ENCODE data around the gene NLGN4X. TPM values are rescaled to one million over a fixed set of nuclear protein-coding genes. Genes with fewer than 3 reads are reported as not detected.

NLGN4X gene
- total RNA-seq, 1 donor from 2014 or later, result 0.96 TPM

DNA sequence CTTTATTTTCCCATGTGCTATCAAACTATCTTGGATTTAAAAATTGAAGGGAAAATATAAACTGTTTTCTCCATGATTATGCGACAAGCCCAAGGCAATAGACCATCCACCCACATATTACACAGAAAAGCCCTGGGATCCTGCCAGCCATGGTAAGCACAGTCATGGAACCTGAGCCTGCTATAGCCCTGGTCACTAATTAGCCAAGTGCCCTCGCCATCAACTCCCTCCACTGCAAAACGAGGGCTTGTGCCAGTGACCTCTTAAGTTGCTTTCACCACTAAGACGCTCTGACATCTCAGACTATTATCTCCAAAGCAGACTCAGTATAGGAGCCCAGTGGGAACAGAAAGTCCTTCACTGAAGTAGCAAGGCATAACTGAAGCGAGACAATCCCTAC, 69.2 kb downstream of the NLGN4X start:
- DNase-seq (ENCODE audit: low spot score), result no peak

DNA sequence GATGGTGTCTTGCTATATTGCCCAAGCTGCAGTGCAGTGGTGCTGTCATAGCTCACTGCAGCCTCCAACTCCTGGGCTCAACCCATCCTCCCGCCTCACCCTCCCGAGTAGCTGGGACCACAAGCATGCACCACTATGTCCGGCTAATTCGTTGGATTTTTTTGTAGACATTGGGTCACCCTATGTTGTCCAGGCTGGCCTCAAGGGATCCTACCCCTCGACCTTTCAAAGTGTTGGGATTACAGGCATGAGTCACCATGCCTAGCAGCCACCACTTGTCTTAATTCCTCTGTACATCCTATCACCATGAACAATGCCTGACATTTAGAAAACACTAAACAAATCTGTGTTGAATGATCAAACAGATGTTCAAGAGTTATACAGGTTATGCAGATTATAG, 76.7 kb downstream of the NLGN4X start:
- no peak for DNase-seq (ENCODE audit: low spot score)

DNA sequence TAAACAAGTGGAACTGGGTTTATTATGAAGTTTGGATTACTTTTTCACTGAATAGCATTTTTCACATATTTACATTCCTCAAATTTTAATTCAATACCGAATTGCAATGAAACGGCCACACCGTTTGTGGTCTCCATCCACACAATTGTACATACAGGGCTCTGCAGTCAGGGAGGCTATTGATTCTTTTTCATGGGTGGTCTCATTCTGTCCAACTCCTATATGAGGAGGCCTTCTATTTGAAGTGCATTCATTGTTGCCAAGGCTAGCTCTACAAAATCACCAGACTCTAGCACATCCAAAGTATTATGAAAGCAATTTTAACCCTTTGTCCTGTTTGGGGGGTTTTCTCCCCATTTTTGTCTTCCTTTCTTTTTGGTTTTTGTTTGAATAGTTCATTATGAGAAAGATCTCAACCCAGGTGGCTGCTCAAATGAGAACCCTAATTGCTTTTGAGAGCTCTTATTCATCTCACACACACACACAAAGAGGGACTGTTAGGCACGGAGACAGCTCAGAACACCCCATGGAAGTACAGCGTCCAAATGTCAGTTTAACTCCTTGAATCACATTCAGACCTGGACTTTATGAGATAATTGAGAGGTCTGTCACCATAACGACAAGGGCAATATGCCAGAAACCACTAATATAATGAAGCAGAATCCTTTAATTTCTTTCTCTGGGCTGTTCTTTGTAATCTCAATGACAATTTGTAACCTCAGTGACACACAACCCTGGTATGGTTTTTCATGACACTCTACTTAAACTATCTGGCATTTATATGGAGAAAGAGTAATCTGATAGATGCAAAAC, 79.4 kb downstream of the NLGN4X start:
- no peak for DNase-seq (ENCODE audit: low spot score)

DNA sequence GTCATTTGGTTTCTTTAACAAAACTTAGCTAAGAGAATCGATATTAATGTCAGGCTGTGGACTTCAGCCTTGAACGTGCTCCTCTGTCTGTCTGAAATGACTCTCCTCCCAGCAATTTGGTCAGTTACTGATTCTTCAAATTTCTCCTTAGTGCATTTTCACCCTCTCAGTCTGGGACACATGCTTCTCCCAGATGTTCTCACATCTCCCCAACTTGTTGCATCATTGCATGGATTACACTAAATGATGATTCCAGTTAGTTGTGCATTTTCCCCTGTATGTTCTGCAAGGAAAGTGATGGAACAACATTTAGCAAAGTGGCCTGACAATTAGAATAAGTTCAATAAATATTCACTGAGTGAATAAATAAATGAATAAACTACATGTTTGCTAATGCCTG, 94.4 kb downstream of the NLGN4X start:
- DNase-seq (ENCODE audit: low spot score), result no peak

DNA sequence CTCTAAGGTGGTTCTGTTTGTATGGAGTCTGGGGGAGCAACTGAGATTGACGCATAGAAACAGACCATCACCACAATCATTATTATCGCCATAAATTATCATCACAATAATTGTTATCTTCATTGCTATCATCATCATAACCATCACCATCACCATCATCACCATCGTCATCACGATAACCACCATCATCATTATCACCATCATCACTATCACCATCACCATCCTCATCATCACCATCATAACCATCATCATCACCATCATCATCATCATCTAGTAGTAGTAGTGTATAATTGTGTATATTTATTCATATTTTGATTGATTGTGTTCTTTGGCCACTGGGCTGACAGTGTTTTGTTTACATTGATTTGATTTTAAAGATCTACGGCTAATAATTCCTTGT, 95.7 kb downstream of the NLGN4X start:
- DNase-seq (ENCODE audit: low spot score), result no peak

DNA sequence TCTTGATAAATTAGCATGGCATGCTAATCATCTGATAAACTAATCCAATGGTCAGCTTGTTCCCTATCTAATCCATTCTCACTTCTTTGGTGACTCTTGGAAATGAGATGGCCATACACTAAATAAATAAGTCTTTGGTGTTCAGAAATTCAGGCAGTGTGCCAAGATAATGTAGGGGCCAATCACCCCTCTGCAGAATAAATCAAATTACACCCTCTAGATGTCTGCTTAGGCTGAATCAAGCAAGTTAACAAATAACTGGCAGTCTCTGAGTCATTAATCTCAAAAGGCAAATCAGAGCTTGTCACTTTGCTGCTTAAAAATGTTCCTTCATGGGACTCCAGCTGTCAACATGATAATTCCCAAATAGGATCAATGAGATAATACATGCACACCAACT, 97.4 kb downstream of the NLGN4X start:
- DNase-seq (ENCODE audit: low spot score), result no peak

DNA sequence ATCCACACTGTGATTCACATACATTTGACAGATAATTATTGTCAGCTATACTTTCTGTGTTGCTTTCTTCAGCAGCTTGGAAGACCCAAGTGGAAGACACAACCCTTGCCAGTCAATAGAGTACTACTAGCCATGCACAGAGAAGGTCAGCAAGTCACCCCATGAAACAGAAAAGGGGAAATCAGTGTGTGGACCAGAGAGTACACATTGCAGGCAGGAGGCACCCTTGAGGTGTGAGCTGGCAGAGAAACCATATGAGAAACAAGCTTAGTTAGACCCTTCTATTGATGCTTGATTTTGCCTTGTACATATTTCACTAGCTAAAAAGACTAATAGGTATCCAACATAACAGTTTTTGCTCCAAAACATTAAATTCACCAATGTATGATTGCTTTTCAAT, 99.5 kb downstream of the NLGN4X start:
- no peak for DNase-seq (ENCODE audit: low spot score)

DNA sequence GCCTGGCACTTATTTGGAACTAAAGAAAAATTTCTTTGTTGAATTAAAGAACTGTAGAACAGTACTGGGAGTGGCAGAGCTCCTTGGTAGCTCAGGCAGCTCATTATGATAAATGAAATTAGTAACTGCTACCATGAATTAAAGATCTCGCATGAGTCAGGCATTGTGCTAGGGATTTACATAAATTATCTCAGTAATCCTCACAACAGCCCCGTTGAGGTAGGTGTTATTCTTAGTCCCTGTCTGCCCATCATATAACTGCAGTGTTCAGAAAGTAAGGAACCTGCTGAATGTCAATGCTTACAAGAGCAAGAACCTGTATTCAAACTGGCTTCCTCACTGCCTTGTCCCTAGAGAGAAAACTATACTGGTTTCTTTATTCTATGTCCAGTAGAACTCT, 108.3 kb downstream of the NLGN4X start:
- no peak for DNase-seq (ENCODE audit: low spot score)

DNA sequence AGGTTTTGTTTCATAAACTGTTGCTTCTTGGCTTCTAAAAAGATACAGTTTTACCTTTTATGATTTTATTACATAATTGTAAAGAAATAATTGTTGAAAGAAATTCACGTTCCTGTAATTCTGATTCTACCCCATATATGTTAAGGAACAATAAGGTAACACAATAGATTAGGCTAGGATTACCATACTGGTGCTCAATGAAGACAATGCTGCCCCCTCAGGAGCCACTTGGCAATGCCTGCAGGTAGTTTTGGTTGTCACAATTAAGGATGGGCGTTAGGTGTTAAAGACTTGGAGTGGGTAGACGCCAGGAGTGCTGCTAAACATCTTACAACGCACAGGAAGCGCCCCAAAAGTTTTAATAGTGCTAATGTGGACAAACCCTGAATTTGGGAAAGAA, 133.2 kb downstream of the NLGN4X start:
- no peak for DNase-seq (ENCODE audit: low spot score)

DNA sequence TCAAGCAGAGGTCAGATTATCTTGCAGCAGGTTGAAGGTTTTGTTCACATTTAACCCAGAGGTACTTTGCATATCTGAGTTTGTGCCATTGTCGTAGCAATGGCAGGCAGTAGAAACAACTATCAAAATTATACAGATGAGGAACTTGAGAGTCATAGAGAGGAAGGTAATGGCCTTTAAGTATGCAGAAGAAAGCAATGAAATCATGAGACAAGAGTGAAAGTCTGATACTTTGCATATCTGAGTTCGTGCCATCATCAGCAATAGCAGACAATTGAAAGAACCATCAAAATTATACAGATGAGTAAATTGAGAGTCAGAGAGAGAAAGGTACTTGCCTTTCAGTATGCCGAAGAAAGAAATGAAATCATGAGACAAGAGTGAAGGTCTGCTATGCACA, 154.1 kb downstream of the NLGN4X start:
- no peak for DNase-seq (ENCODE audit: low spot score)

DNA sequence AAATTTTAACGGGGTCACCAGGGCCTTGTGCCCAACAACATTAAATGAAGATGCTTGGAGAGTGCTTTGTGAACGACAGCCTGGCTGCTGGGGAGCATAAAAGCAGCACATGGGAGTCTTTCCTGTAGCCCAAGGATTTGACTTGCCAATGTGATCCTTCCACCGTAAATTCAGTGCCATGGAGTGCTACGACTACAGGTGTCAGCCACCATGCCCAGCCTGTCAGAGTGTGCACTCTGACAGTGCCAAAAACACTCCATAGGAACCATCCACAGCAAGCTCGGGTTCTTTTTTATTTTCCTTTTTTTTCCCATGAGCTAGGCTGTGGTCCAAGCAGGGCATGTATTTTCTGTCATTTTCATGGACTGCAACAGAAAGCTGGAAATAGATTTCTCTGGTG, 156.9 kb downstream of the NLGN4X start:
- peak; percentile 0 for DNase-seq (ENCODE audit: low spot score)

DNA sequence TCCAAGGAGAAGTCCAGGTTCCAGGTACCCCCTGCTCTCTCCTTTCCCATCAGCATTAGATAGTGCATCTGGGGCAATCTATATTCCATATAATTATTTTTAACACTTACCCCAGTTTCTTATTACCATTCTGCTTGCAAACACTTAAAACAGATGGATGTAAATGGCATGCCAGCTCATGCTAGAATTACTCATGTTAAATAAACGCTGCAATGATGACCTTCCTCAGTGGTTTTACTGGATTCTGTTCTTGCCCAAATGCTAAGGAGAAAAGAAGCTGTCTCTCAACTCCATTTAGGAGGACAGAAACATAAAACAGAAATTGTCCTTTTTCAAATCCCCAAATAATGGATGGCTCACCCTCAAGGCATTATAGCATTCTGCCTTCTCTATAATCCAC, 161.1 kb downstream of the NLGN4X start:
- DNase-seq (ENCODE audit: low spot score), result no peak

DNA sequence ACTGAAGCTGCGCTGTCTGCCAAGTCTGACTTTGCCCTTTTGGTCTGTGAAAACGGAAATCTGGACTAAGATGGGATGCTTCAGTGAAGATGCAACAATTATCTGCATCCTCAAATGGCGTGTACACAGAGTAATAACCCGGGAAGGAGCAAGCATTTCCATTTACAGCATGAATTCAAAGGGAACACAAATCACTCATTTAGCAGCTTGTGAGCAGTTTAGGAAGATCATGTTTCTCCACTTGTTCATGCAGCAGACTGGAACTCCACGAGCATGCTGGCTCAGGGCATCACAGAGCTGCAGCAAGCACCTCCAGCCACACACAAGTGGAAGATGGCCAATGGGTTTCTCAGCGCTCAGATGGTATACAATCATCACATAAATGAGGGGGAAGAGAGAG, 175.5 kb downstream of the NLGN4X start:
- DNase-seq (ENCODE audit: low spot score), result no peak

DNA sequence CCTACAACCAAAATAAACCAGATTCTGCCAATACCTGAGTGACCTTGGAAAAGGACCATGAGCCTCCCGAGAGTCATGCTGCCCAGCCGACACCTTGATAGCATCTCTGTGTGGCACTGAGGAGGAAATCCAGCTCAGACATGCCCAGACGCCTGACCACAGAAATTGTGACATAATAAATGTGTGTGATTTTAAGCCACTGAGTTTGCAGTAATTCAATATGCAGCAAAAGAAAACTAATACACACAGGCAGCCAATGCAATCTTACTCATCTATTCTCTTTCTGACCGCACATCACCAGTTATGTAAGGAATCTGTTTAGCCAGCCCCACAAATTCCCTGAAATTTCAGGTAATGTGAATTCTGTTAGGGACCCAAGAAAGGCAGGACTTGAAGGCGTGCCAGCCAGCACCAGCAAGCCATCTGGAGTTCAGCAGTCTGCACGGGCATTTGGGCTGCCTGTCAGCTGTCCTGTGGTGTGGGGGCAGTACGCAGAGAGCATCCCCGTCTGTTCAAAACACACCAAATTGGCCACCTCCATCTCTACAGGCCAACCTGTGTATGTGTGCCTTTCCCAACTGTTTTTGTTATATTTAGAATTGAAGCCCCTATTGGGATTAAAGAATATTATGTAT, 176.4 kb downstream of the NLGN4X start:
- DNase-seq (ENCODE audit: low spot score), result no peak

DNA sequence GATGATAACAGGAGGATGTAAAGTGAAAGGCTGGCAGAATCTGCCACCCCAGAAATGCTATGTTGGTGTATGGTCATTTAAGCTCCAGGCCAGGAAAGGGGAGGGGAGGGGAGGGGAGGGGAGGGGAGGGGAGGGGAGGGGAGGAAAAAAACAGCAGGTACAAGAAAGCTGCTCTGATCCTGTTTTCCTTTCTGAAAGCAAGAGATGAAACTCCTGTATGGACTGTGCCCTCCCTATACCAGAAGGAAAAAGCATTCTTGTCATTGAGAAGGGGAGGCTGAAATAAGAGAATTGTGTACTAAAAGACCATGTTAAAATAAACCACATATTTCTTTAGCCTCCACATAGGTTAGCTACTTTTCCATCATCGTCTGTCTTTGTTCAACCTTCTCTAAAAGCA, 179.5 kb downstream of the NLGN4X start:
- DNase-seq (ENCODE audit: low spot score), result no peak

DNA sequence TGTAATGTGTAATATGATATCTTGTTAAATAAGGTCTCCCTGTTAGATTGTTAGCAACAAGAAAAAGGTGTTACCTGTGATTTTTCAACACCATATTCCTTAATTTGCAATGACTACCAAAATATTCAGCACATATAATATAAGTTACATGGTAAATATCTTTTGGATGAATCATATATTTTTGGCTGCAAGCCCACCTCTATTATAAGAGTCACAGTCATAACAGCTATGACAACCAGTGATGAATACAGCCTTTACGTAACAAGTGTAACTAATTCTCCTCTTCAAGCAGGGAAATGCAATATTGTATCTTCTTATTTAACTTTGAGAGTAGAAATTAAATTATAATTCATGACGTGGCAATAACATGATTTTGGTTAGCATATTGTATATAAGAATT, 187.0 kb downstream of the NLGN4X start:
- no peak for DNase-seq (ENCODE audit: low spot score)

DNA sequence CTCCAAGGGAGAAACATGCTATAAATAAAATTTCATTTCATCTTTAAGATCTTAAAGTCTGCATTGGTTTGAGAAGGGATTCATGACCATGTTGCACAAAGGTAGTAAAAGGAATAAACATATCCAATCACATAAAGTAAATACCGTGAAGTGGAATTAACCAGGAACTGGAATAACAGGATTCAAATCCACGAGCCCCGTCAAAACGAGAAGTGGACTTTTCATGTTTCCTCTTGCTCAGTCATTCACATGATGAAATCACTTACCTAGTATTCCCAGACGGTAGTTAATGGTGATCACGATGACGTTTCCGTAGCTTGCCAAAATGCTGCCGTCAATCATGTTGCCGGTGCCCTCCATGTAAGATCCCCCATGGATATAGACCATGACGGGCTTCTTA, 199.7 kb downstream of the NLGN4X start:
- no peak for DNase-seq (ENCODE audit: low spot score)

DNA sequence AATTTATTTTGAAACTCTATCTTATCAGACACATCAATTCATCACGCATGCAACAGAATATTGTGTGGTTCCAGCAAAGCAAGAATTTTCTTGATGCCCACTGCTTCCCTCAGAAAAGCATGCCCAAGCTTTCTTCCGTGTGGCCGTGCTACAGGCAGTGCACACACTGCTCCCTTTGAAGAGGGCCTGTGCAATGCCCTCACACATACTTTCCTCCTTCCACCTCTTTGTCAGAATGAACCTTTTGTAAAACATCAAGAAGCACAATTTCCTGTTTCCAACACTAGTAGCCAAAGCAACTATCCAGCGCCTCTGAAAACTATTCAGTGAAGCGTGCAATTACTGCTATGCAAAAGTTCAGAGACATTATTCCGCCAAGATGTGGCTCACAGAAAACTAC, 201.7 kb downstream of the NLGN4X start:
- DNase-seq (ENCODE audit: low spot score), result no peak

DNA sequence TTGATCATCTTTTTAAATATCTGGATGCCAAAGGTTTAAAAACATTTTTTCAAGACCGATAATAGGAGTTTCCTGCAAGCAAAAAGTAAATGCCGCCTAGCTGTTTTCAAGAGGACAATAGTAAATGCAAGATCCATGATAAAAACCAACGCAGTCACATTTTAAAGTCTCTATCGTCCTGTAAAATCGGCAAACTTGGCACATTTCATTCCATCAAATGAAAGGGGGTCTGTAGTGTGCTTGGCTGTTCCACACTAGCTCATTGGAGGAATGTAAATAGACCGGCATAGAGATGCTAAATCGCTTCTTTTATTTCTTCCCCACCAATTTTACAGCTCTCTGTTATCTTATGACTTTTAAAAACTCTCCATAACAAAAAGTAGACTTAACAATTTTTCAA, 202.2 kb downstream of the NLGN4X start:
- no peak for DNase-seq (ENCODE audit: low spot score)

DNA sequence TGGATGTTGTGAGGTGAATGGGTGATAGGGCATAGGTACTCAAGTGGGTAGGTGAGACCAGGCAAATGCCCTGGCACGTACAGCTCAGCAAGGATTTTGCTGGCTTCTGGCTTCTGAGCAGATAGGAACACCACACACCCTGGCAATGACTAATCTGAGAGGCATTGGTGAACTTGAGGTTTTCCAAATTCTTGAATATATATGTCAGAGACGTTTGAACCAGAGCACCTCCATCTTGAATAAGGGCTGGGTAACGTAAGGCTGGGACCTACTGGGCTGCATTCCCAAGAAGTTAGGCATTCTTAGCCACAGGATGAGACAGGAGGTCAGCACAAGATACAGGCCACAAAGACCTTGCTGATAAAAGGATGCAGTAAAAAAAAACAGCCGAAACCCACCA, 204.5 kb downstream of the NLGN4X start:
- no peak for DNase-seq (ENCODE audit: low spot score)

DNA sequence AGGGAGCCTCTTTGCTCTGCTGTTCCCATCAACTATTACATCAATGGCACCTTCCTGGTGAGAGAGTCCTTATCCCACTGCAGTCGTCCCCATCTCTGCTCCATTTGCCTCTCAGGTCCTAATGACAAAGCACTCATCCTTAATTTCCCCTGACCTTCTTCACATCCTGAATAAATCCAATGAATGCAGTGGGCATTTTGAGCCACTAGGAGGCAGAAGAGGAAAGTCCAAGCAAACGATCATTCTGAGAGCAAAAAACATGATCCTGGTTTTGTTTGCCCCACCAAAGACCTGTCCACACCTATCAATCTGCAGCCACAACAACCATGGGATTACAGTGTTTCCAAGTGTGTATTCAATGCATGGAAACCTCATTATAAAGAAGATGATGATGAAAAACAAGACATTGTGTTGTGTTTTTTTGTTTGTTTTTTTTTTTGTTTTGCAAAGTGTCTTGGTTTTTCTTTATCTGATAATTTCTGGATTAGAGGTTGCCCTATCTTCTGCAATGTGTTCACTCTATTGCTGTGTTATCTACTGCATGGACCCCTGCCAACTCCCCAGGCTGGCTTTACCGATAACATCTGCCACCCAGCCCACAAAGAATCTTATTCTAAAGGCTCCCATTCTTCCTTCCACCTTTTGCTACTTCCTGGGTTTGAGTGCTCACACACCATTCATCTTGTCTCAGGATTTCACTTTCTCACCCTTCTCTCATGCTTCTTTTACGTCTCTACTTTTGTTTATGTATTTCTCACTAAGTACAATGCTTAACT, 207.2 kb downstream of the NLGN4X start:
- peak; percentile 14 for DNase-seq (ENCODE audit: low spot score)

DNA sequence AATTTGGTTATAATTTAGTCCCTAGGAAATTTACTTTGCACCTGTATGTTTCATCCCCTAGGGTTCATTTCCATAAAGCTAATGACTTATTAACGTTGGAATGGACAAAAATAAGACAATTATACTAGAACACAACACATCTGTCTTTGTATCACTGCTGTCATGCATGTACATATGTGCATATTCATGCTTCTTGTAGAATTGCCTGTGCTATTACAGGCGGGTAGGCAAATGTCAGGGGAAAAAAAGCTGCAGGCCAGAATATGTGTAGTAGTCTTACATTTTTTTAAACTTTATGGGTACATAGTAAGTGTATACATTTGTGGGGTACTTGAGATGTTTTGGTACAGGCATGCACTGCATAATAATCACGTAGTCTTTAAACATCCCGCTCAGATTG, 209.6 kb downstream of the NLGN4X start:
- DNase-seq (ENCODE audit: low spot score), result no peak

DNA sequence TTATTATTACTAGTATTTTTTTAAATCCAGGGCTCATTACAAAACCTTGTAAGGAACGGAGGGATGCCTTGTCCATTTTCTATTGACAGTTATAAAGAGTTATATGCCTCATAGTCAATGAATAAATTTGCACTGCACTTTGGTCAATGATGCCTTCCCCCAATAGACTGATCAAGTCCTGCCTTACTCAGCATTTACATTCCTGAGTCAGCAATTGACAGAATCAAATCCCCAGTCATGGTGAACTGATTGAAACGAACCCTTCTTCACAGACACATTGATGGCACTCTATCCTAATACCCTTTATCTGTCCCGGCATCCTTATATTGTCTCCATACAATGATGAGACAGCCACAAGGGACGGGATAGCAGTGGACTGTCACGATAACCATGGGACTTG, 213.2 kb downstream of the NLGN4X start:
- no peak for DNase-seq (ENCODE audit: low spot score)
